Measurements from ENCODE around the gene FEM1A. TPM values are rescaled to one million over a fixed set of nuclear protein-coding genes. Genes with fewer than 3 reads are reported as not detected.

Gene FEM1A
- total RNA-seq, 1 donor from 2014 or later: 11.1 TPM

GRCh38 chr19:4748185-4748584 is 43.3 kb upstream of the FEM1A start:
- Mint-ChIP-seq H3K27me3 (ENCODE audit: low read depth) (peaks cover 14% of the 10 kb centered on the region), H3K36me3 (ENCODE audit: low read depth) (no peaks in the 10 kb centered on the region), H3K9me3 (ENCODE audit: low read depth) (peaks cover 3% of the 10 kb centered on the region), H3K27ac (ENCODE audit: unreplicated experiment) (no peak overlapping the region), H3K4me1 (ENCODE audit: low read depth) (peaks cover 35% of the 10 kb centered on the region), H3K4me3 (ENCODE audit: unreplicated experiment) (no peak overlapping the region)
- no peak for DNase-seq (ENCODE audit: low spot score)
- TF ChIP-seq CTCF (IDR thresholded peaks at IDR 0.05): no peak

- Mint-ChIP-seq H3K36me3 (ENCODE audit: low read depth) (no peaks in the 10 kb centered on the region), H3K4me1 (ENCODE audit: low read depth) (peaks cover 31% of the 10 kb centered on the region), H3K27ac (ENCODE audit: unreplicated experiment) (no peak overlapping the region), H3K4me3 (ENCODE audit: unreplicated experiment) (no peak overlapping the region), H3K27me3 (ENCODE audit: low read depth) (peaks cover 14% of the 10 kb centered on the region), H3K9me3 (ENCODE audit: low read depth) (peaks cover 3% of the 10 kb centered on the region)
- no peak for TF ChIP-seq CTCF (IDR thresholded peaks at IDR 0.05)
- DNase-seq (ENCODE audit: low spot score): no peak
Observed at GRCh38 chr19:4748589-4748988, 42.9 kb upstream of the FEM1A start.

- no peaks in the 10 kb centered on the region for H3K36me3 Mint-ChIP-seq (ENCODE audit: low read depth)
- no peak for TF ChIP-seq CTCF (IDR thresholded peaks at IDR 0.05)
- H3K27me3 Mint-ChIP-seq (ENCODE audit: low read depth): peaks cover 14% of the 10 kb centered on the region
- peaks cover 3% of the 10 kb centered on the region for H3K9me3 Mint-ChIP-seq (ENCODE audit: low read depth)
- no peak for DNase-seq (ENCODE audit: low spot score)
- no peak overlapping the region for H3K27ac Mint-ChIP-seq (ENCODE audit: unreplicated experiment)
- H3K4me1 Mint-ChIP-seq (ENCODE audit: low read depth): peaks cover 22% of the 10 kb centered on the region
- no peak overlapping the region for H3K4me3 Mint-ChIP-seq (ENCODE audit: unreplicated experiment)
Observed at GRCh38 chr19:4749870-4750590, 41.5 kb upstream of the FEM1A start.

- no peak overlapping the region for H3K4me3 Mint-ChIP-seq (ENCODE audit: unreplicated experiment)
- DNase-seq (ENCODE audit: low spot score): no peak
- peaks cover 5% of the 10 kb centered on the region for H3K27me3 Mint-ChIP-seq (ENCODE audit: low read depth)
- H3K4me1 Mint-ChIP-seq (ENCODE audit: low read depth): peaks cover 1% of the 10 kb centered on the region
- H3K27ac Mint-ChIP-seq (ENCODE audit: unreplicated experiment): no peak overlapping the region
- no peak for TF ChIP-seq CTCF (IDR thresholded peaks at IDR 0.05)
- H3K9me3 Mint-ChIP-seq (ENCODE audit: low read depth): peaks cover 5% of the 10 kb centered on the region
- H3K36me3 Mint-ChIP-seq (ENCODE audit: low read depth): peaks cover 1% of the 10 kb centered on the region
Observed at GRCh38 chr19:4754248-4754647, 37.3 kb upstream of the FEM1A start.

GRCh38 chr19:4755459-4755858 is 36.1 kb upstream of the FEM1A start:
- H3K27me3 Mint-ChIP-seq (ENCODE audit: low read depth): peaks cover 5% of the 10 kb centered on the region
- H3K9me3 Mint-ChIP-seq (ENCODE audit: low read depth): peaks cover 5% of the 10 kb centered on the region
- H3K4me3 Mint-ChIP-seq (ENCODE audit: unreplicated experiment): no peak overlapping the region
- H3K4me1 Mint-ChIP-seq (ENCODE audit: low read depth): peaks cover 10% of the 10 kb centered on the region
- H3K27ac Mint-ChIP-seq (ENCODE audit: unreplicated experiment): no peak overlapping the region
- TF ChIP-seq CTCF (IDR thresholded peaks at IDR 0.05): no peak
- DNase-seq (ENCODE audit: low spot score): no peak
- H3K36me3 Mint-ChIP-seq (ENCODE audit: low read depth): peaks cover 1% of the 10 kb centered on the region

Measured in chondrocyte (in vitro differentiated cells).